Pancreas (tissue), 10 donors: ENCODE results near the gene SOWAHA. TPM values are rescaled to one million over a fixed set of nuclear protein-coding genes. Genes with fewer than 3 reads are reported as not detected.

Experiments used
- ATAC-seq, 4 donors: fragments of 200-7000 bp; cut with Tn5 transposase; one replicate each; pipeline versions ENCODE4 v1.8.0 to v1.9.1; 2020; ENCODE audit warnings: mild to moderate bottlenecking in 4 of 4, moderate library complexity in 4 of 4
- DNase-seq, 6 donors: peaks; one replicate each; pipeline ENCODE4 v3.0.0-alpha.2; 2020
- FAIRE-seq: peaks from 2 replicates; lab custom pipeline; 2012; peaks lifted over from hg19 to GRCh38; lab: Jason Lieb, UNC
- H3K27ac ChIP-seq, 4 donors: fragments of 200-600 bp; sonication (generic); 1 replicate in 3 of 4; 2 replicates in 1 of 4; pipeline versions ENCODE4 v1.5.0 to v1.8.0; 2020
- H3K27me3 ChIP-seq, 4 donors: fragments of 200-600 bp; one replicate each; pipeline ENCODE4 v1.8.0; 2021
- H3K36me3 ChIP-seq, 3 donors: fragments of 200-600 bp; sonication (generic) in 1 of 3; one replicate each; pipeline versions ENCODE4 v1.5.0 to v1.8.0; 2020 to 2021
- H3K4me1 ChIP-seq, 3 donors: fragments of 200-600 bp; one replicate each; pipeline ENCODE4 v1.8.0; 2021
- H3K4me3 ChIP-seq, 4 donors: fragments of 200-600 bp; sonication (generic) in 2 of 4; one replicate each; pipeline versions ENCODE4 v1.5.0 to v1.8.0; 2020 to 2021
- H3K9me3 ChIP-seq, 4 donors: fragments of 200-600 bp; one replicate each; pipeline ENCODE4 v1.8.0; 2021
- CTCF ChIP-seq, 4 donors: fragments of 200-600 bp; sonication (generic) in 3 of 4; IDR thresholded peaks; one replicate each; pipeline versions ENCODE4 v1.5.0 to v1.8.0; 2021; ENCODE audit warnings: antibody characterized with exemption in 4 of 4
- WGBS, 2 donors: extraction: QIAGEN DNeasy Blood & Tissue Kit; methylation state at CpG; one replicate each; pipeline ENCODE4 v1.1.7; 2013; 5-methylcytosine and 5-hydroxymethylcytosine counted together
- intact Hi-C, 3 donors: fragments of 100-400 bp; cut with DNase I; formaldehyde crosslinking; loops; one replicate each; pipeline versions ENCODE4 v1.11.1 to v1.14.2; 2022
- polyA plus RNA-seq, 2 donors: library from polyadenylated mRNA; stranded (reverse); fragments of 200-250 nt; gene quantifications; one replicate each; pipeline ENCODE4 v1.2.3, GENCODE V29; 2013
- total RNA-seq, 6 donors: library from RNA; stranded (reverse); fragmentation: NEBNext Ultra II Directional in 4 of 6; extraction: Animal tissue kit (Norgen Biotek cat#: 25700) in 4 of 6; gene quantifications; one replicate each; pipeline versions ENCODE4 v1.2.1 to v1.2.4, GENCODE V29; 2021 to 2023
- donor health status: healthy with polysubstance abuse.
- donor health status: DM: no; HTN: no; CAD: no; lungs with moderate emphysema.
- donor health status: DM: no; HTN: no; CAD: no.
- donor health status: control.
- donor health status: control.
- donor health status: Bipolar disorder and iron deficiency.
- donor health status: DM: yes; HTN: yes; CAD: no.
- donor health status: DM: no; HTN: no; CAD: no.
- donor health status: DM: no; HTN: no; CAD: no.
- donor health status: DM: yes; HTN: yes; CAD: no.

Gene SOWAHA
- total and polyA plus RNA-seq, 8 donors = 1.4 to 5.0 (median 1.9) TPM

- intact Hi-C loops = no loop called here
- Histone ChIP-seq H3K36me3 (no peaks in the 10 kb centered on the region), H3K27ac (no peak overlapping the region), H3K9me3 (no peaks in the 10 kb centered on the region), H3K4me3 (no peak overlapping the region), H3K27me3 (no peaks in the 10 kb centered on the region), H3K4me1 (no peaks in the 10 kb centered on the region)
- 84 to 85% methylated on average over 5 of the region's 5 CpGs for WGBS, 2 donors
- no peak for FAIRE-seq
- TF ChIP-seq CTCF (IDR thresholded peaks at IDR 0.05) = no peak
- no peak for DNase-seq
- ATAC-seq = no peak
These were observed 19.5 kb downstream of the SOWAHA start for GRCh38 chr5:132832612-132833011.

GRCh38 chr5:132834057-132834456 is 21.0 kb downstream of the SOWAHA start:
- TF ChIP-seq CTCF (IDR thresholded peaks at IDR 0.05) = no peak
- ATAC-seq = no peak
- Histone ChIP-seq H3K27ac (no peak overlapping the region), H3K4me1 (no peaks in the 10 kb centered on the region), H3K27me3 (no peaks in the 10 kb centered on the region), H3K9me3 (no peaks in the 10 kb centered on the region), H3K36me3 (no peaks in the 10 kb centered on the region), H3K4me3 (no peak overlapping the region)
- intact Hi-C loops = no loop called here
- no peak for FAIRE-seq
- DNase-seq = no peak
- WGBS, 2 donors = 97 to 98% methylated on average over 3 of the region's 3 CpGs

GRCh38 chr5:132836852-132837251 is 23.8 kb downstream of the SOWAHA start:
- intact Hi-C loops = no loop called here
- no peak for ATAC-seq
- H3K4me3 ChIP-seq = no peak overlapping the region
- no peak for TF ChIP-seq CTCF (IDR thresholded peaks at IDR 0.05)
- H3K36me3 ChIP-seq = no peaks in the 10 kb centered on the region
- no peak overlapping the region for H3K27ac ChIP-seq
- no peak for FAIRE-seq
- WGBS, 2 donors = 90 to 96% methylated on average over 1 of the region's 1 CpG
- no peak for DNase-seq
- H3K9me3 ChIP-seq = no peaks in the 10 kb centered on the region
- H3K27me3 ChIP-seq = no peaks in the 10 kb centered on the region
- H3K4me1 ChIP-seq = no peaks in the 10 kb centered on the region

- intact Hi-C loops = no loop called here
- Histone ChIP-seq H3K27ac (peak overlapping the region in 2 of 4 donors; percentile 0 to 71), H3K4me1 (no peaks in the 10 kb centered on the region), H3K36me3 (no peaks in the 10 kb centered on the region), H3K9me3 (no peaks in the 10 kb centered on the region), H3K4me3 (no peak overlapping the region), H3K27me3 (no peaks in the 10 kb centered on the region)
- DNase-seq (peak in 1 of 6 donors; percentile 56), ATAC-seq (peak in 3 of 4 donors; percentile 85 to 91 (median 88)), FAIRE-seq (no peak)
- 43 to 50% methylated on average over 2 of the region's 2 CpGs for WGBS, 2 donors
- no peak for TF ChIP-seq CTCF (IDR thresholded peaks at IDR 0.05)
These were observed 24.8 kb downstream of the SOWAHA start for GRCh38 chr5:132837868-132838267.

- Histone ChIP-seq H3K27ac (peak overlapping the region in 1 of 4 donors; percentile 71), H3K36me3 (no peaks in the 10 kb centered on the region), H3K27me3 (no peaks in the 10 kb centered on the region), H3K4me1 (no peaks in the 10 kb centered on the region), H3K4me3 (no peak overlapping the region), H3K9me3 (no peaks in the 10 kb centered on the region)
- 46 to 62% methylated on average over 3 of the region's 3 CpGs for WGBS, 2 donors
- TF ChIP-seq CTCF (IDR thresholded peaks at IDR 0.05) = no peak
- FAIRE-seq (no peak), DNase-seq (no peak), ATAC-seq (peak in 1 of 4 donors; percentile 3)
- intact Hi-C loops = no loop called here
These were observed 25.6 kb downstream of the SOWAHA start for GRCh38 chr5:132838516-132839282.
